VCaP (cell line): ENCODE data around the gene VTCN1.

ENCODE experiments used
- H3K27ac ChIP-seq: fragments of 450-650 bp; 2 replicates; pipeline ENCODE4 v1.5.1; 2017
- TF ChIP-seq, protein P1 (sequence below): fragments of 450-650 bp; conservative IDR thresholded peaks from 2 replicates; pipeline ENCODE4 v1.5.1; 2017; ENCODE audit warnings: mild to moderate bottlenecking, moderate library complexity

Gene VTCN1

GRCh38 chr1:117117697-117118096 is 93.0 kb downstream of the VTCN1 start:
- H3K27ac ChIP-seq: no peak overlapping the region
- TF ChIP-seq, protein P1, sequence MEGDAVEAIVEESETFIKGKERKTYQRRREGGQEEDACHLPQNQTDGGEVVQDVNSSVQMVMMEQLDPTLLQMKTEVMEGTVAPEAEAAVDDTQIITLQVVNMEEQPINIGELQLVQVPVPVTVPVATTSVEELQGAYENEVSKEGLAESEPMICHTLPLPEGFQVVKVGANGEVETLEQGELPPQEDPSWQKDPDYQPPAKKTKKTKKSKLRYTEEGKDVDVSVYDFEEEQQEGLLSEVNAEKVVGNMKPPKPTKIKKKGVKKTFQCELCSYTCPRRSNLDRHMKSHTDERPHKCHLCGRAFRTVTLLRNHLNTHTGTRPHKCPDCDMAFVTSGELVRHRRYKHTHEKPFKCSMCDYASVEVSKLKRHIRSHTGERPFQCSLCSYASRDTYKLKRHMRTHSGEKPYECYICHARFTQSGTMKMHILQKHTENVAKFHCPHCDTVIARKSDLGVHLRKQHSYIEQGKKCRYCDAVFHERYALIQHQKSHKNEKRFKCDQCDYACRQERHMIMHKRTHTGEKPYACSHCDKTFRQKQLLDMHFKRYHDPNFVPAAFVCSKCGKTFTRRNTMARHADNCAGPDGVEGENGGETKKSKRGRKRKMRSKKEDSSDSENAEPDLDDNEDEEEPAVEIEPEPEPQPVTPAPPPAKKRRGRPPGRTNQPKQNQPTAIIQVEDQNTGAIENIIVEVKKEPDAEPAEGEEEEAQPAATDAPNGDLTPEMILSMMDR: no peak

DNA sequence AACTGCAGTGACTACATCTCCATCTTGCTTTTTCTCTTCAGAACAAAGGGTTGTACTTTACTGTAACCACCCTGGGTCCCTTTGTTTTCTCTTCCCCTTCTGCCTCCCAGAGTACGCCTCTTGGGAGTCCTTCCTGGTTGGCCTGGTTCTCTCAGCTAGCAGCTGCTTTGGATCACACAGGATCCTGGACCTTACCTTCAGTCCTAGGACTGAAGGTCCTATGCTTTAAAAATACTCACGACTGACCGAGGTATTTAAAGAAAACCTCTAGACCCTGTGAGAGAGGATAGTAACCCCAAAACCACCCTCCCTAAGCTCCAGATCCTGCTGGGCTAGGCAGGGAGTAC is 94.0 kb downstream of the VTCN1 start:
- TF ChIP-seq, protein P1: no peak
- H3K27ac ChIP-seq: no peak overlapping the region

- H3K27ac ChIP-seq: no peak overlapping the region
- TF ChIP-seq, protein P1: no peak
Observed at GRCh38 chr1:117116090-117116783, 94.5 kb downstream of the VTCN1 start.

DNA sequence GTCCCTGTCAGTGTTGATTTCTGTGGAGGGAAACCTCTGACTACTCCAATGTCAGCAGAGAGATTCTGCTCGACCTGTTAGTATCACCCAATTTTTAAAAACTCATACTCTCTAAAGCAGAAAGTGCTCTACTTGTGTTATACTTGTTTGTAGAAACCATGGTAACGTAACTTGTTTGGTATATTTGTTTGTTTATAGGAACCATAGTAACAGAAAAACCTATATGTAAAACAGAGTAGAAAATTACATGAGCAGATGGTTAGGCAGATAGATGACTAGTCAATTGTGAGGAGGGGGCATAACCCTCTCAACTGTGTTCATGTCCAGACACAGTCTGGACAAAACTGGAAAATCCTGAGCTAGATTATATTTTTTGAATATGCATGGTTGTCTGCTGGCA is 95.8 kb downstream of the VTCN1 start:
- no peak overlapping the region for H3K27ac ChIP-seq
- TF ChIP-seq, protein P1: no peak

DNA sequence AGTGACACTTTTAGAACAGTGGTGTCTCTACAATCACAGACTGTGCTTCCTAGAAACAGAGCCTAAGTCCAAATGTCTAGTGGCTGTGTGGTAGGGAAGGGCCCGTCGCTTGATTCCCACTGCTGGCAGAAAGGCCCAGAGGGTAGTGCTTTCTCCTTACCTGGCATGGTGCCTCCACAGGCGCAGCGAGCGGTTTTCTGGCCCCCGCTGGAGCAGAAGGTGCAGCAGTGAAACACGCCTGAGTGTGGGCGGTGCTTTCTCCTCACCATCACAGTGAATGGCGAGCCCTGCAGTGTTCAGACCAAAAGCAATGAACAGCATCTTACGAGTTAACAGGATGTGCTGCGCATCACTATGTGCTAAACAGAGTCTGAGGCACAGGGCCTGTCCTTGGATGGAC is 97.5 kb downstream of the VTCN1 start:
- no peak overlapping the region for H3K27ac ChIP-seq
- TF ChIP-seq, protein P1: no peak

- no peak overlapping the region for H3K27ac ChIP-seq
- TF ChIP-seq, protein P1: no peak
Observed at GRCh38 chr1:117112047-117112717, 98.5 kb downstream of the VTCN1 start.

GRCh38 chr1:117110774-117111173 is 100.0 kb downstream of the VTCN1 start:
- H3K27ac ChIP-seq: no peak overlapping the region
- TF ChIP-seq, protein P1: no peak
